ENCODE measurements around the gene CDH23. TPM values are rescaled to one million over a fixed set of nuclear protein-coding genes. Genes with fewer than 3 reads are reported as not detected.

The CDH23 gene
- total and polyA plus RNA-seq, 9 of the 15 experiments (the other 6 are each of a cell fraction or from before 2014, with no cell fraction given), result 0.18 to 1.2 (median 0.47) TPM

GRCh38 chr10:71860243-71861029 lies 463.7 kb downstream of the CDH23 start (continued):
- peak; percentile 79; the same call in 1 of the 2 replicates for TF ChIP-seq TOE1 (IDR thresholded peaks at IDR 0.05; ENCODE audit: borderline replicate concordance)
- no peak for TF ChIP-seq TOE1 (CRISPR knock-in tag; IDR thresholded peaks at IDR 0.05; ENCODE audit: borderline replicate concordance, low read depth)
- peak; percentile 78 to 92; a peak in 3 of 4 replicates for TF ChIP-seq RCOR1 (IDR thresholded peaks at IDR 0.05; ENCODE audit: borderline replicate concordance in 1 of 2, low read depth in 2 of 2, low read length in 2 of 2)
- no peak for TF ChIP-seq U2AF2 (optimal IDR thresholded peaks at IDR 0.05; ENCODE audit: low read depth, low read length)
- no peak for TF ChIP-seq KLF1 (tag; IDR thresholded peaks at IDR 0.05)
- TF ChIP-seq POLR2AphosphoS5 (IDR thresholded peaks at IDR 0.05; ENCODE audit: control insufficient read depth, insufficient read depth, low read depth, low read length), result peak; percentile 46; the same call in 1 of the 2 replicates
- TF ChIP-seq SMARCA5 (IDR thresholded peaks at IDR 0.05), result no peak
- no peak for TF ChIP-seq PATZ1 (CRISPR knock-in tag; IDR thresholded peaks at IDR 0.05; ENCODE audit: borderline replicate concordance)
- TF ChIP-seq HIVEP1 (CRISPR knock-in tag; IDR thresholded peaks at IDR 0.05), result peak; percentile 60; the same call in 1 of the 2 replicates
- TF ChIP-seq ZNF263 (CRISPR knock-in tag; IDR thresholded peaks at IDR 0.05; ENCODE audit: borderline replicate concordance), result no peak
- no peak for TF ChIP-seq NR0B1 (IDR thresholded peaks at IDR 0.05; ENCODE audit: partially characterized antibody)
- TF ChIP-seq HMBOX1 (IDR thresholded peaks at IDR 0.05), result peak; percentile 65; the same call in 1 of the 2 replicates
- no peak for TF ChIP-seq RBM25 (IDR thresholded peaks at IDR 0.05; ENCODE audit: low read depth, low read length, severe bottlenecking)
- no peak for TF ChIP-seq NFATC3 (IDR thresholded peaks at IDR 0.05)
- TF ChIP-seq RHOXF2B (CRISPR knock-in tag; conservative IDR thresholded peaks at IDR 0.05), result peak; percentile 13; the same call in 1 of the 2 replicates
- peak; percentile 47 for TF ChIP-seq TAF1 (IDR thresholded peaks at IDR 0.05; ENCODE audit: control insufficient read depth, extremely low read depth, insufficient read depth, low read length, severe bottlenecking)
- TF ChIP-seq ZNF699 (CRISPR knock-in tag; IDR thresholded peaks at IDR 0.05; ENCODE audit: insufficient replicate concordance), result no peak
- no peak for TF ChIP-seq ZNF253 (CRISPR knock-in tag; conservative IDR thresholded peaks at IDR 0.05)
- TF ChIP-seq ZNF133 (CRISPR knock-in tag; IDR thresholded peaks at IDR 0.05), result no peak; the same call in 1 of the 2 replicates
- peak; percentile 68; the same call in 1 of the 2 replicates for TF ChIP-seq CBX1 (IDR thresholded peaks at IDR 0.05; ENCODE audit: low read depth)
- no peak for TF ChIP-seq MIER1 (IDR thresholded peaks at IDR 0.05; ENCODE audit: low read depth)
- TF ChIP-seq RBM17 (IDR thresholded peaks at IDR 0.05; ENCODE audit: borderline replicate concordance, low read depth, low read length), result no peak
- no peak for TF ChIP-seq ZNF23 (CRISPR knock-in tag; IDR thresholded peaks at IDR 0.05)
- no peak for TF ChIP-seq KAT2B (IDR thresholded peaks at IDR 0.05; ENCODE audit: low read depth, low read length)
